ENCODE data around the gene GIMAP1.

- TF ChIP-seq CTCF (optimal IDR thresholded peaks at IDR 0.05 in 1 of 3, IDR thresholded peaks at IDR 0.05 in 1 of 3, conservative IDR thresholded peaks at IDR 0.05 in 1 of 3; ENCODE audit: extremely low read depth in 1 of 3, insufficient read depth in 2 of 3, low read length in 3 of 3) (no peak), EZH2 (IDR thresholded peaks at IDR 0.05; ENCODE audit: low read length) (no peak)
Measured at GRCh38 chr7:150751702-150752101, 35.3 kb downstream of the GIMAP1 start.

Measured in keratinocyte (primary cell).